Activated CD8-positive, alpha-beta memory T cell treated with anti-CD3 and anti-CD28 coated beads, Interleukin-2, amount 50 U/mL, for 4 hours (primary cell): ENCODE results near the gene PDE4D.

Experiments used
- DNase-seq: peaks from one replicate; pipeline ENCODE4 v3.0.0-alpha.2; 2020

Gene PDE4D

DNA sequence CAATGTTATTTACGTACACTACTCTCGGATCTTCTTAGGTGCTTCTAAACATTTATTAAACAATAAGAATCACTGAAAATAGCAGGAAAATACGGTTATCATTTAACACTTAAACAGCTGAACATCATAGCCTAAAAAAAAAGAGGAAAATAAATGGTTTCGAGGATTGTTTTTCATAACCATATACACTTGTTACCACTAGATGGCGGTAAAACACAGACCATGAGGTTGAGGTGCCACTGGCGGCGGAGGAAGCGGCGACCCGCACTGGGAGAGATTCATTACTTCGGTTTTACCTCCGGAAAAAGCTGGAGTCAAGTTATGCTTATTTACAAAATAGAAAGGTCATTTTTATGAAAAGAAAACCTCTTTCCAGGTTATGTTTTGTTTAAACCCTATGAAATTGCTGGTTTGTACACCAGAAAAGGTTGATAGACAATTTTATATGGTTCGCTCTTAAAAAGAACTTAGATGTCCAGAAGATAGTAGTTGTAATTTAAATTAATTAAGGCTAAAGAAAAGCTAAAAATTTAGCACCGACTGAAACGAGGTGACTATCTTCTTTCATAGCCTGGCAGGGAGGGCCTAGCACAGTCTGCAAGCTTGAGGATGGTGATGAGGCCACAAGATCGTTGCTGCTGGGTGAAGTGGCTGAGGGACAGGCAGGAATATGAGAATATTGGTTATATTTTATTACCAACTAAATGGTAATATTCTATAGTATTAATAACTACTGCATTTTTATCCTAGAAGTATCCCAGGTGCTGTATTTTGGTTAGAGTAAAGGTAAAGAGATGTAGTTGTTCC is 704.9 kb downstream of the PDE4D start:
- peak; percentile 58 for DNase-seq

DNA sequence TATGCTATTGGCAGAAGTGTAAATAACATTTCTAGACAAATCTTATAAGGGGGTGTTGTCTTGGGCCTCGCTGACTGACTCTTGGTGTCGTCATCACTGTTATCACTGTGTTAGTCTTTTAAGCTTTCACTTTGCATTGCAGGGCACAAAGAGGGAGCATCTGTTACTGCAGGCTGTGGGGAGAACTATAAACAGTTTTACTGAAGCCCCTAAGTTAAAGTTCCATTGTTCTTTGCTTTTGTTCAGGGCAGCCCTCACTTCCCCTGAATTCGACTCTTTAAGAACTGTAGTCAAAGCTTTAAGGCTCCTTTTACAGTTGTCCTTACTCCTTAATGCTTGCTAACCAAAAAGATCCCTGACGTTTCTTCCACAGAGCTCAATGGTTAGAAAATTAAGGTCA is 705.7 kb downstream of the PDE4D start:
- no peak for DNase-seq

DNA sequence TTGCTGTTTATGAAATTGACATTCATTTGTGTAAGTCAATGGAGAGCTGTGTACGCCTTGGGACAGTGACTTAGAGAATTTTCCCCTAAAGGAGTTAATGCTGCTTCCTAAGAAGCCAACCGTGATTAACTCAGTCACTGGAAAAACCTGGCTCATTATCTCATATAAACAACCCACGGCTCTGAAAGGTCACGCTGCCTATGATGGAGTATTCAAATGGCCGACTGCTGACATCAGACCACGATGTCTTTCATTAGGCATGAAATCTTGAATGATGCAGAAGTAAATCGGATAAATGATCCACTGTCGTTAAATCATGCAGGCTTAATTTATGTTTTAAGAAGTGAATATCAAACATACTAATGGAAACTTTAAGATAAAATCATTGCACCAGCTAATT is 706.9 kb downstream of the PDE4D start:
- no peak for DNase-seq

DNA sequence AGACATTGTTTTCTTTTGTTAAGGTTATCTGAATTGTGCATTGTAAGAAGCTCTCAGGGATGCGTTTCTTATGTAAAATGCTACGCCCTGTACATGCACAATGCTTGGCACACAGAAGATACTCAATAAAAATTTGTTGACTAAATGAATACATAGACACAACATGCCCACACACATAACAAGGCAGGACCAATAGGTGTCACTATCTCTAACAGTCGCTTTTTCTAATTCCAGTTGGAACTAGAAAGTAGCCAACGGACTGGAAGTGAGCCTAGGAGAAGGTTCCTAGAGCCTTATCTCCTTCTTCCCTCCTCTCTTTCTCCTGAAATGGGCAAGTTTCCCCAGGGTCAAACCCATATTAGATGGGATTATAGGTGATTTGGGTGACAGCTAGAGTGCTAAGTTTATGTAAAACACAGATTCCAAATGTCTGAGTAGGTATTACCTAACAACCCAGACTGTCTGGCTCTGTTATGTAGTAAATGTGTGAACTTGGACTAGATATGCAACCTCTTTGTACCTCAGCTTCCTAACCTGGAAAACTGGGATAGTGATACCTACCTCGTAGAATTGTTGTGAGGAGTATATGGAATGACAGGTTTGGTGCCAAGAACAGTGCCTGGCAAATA is 707.7 kb downstream of the PDE4D start:
- DNase-seq: no peak

DNA sequence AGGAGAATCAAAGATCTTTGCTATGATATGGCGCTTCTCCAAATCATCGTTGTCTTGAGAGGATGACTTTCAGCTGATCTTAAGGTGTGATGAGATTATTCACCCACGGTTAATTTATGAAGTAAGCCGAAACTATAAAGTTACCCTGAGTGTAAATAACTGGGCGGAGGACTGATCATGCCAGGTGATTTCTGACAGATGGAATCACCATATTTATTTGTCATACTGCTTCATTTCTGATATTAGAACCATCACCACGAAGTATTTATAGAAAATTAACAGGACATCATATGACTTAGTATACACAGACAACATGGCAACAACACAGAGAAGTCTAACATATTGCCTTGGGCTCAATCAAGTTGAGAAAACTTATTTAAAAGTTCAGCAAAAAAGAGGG is 708.8 kb downstream of the PDE4D start:
- no peak for DNase-seq

DNA sequence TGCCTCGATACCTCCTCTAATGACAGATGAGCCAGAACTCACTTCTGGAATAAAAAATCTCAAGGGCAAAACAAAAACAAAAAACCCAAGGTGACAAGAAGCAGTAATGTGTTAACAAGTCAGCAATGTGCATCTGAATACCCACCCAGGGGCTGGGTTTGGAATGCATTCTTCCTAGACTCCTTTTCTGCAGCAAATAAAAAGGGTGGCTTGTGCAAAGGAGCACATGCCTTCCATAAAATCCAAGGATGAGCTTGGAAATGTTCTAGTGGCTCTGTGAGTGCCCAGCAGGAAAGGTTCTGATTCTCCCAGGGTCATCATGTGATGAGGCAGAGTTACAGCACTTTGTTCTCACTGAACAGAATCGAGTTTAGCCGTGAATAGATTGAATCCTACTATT is 710.8 kb downstream of the PDE4D start:
- DNase-seq: no peak

DNA sequence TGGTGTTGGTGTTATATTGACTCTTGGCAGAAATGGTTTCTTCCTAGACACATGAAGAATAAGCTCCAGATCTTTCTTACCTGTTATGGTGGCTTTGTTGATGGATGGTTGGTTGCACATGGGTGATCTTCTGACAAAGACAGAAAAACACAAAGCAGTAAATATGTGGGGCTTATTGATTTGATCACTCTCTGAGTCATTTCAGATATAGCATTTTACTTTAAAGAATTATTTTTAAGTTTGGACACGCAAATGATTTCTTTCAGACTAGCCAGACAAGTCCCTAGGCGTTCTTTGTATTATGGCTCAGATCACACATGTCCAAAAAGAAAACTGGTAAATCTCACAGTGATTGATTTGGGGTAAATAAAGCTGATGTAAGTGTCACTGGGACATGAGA is 713.0 kb downstream of the PDE4D start:
- DNase-seq: no peak

DNA sequence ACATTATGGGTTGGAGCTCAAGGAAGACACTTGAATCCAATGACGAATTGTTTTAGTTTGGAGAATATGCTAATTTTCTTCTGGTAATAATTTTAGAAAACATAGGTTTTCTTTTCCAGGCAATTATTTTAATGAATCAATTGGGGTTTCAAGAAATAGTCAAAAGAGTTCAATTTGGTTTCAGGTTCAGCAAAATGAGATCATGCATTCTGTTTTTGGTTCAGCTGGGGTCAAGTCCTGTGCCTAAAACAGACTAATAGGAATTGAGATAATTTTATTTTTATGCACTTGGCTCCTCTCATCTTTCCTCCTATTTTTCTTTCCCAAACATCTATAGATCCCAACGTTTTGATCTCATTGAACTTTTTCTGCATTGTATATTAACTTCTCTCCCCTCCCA is 713.8 kb downstream of the PDE4D start:
- DNase-seq: no peak

DNA sequence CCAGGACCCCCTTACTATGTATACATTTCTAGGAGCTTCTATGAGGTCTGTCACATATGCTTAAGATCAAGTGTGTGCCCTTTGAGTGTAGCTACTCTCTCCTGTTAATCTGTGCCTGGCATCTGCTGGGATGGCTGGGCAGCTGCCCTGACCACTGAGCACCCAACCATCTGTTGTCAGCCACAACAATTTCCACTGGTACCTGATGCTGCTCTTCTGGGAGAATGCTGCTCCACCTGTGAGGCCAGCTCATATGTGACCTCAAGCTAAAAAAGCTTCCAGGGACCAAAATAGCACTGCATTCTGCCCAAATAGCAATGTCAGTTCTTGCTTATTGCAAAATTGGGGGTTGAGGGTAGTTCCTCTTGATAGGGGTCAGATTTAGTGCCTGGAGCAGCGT is 715.0 kb downstream of the PDE4D start:
- no peak for DNase-seq

DNA sequence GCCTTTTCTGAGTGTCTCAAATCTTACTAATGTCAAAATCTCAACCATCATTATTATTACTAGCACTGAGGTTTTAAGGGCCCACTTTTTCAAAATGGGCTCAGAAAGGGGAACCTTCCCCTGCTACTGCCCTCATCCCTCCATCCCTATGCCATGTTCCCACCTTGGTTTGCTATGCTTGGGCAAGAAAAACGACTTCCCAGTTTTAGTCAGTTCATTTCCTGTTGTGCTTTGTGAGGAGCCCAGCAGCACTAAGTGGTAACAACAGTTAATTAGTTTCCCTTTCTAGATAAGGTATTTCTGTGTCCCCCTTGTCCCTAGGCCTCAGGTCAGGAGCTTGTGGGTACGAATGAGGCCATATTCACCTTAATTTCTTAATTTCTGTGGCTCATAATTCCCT is 715.5 kb downstream of the PDE4D start:
- no peak for DNase-seq

DNA sequence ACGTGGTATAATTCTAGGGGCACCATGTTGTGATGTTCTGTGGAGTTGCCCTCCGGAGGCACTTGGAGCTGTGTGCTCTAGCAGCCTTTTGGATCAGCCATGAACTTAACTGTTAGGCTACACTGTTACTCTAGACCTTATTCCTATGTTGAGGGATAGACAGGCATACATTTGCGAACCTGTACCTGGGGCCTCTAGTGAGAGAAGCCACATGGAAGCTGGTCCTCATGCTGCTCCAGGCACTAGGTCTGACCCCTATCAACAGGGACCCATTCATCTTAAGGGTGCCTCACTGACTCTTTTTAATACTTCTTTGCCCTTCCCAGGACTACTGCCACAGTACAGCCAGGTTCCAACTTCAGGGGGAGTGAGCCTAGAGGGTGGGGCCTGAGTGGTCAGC is 715.9 kb downstream of the PDE4D start:
- no peak for DNase-seq

DNA sequence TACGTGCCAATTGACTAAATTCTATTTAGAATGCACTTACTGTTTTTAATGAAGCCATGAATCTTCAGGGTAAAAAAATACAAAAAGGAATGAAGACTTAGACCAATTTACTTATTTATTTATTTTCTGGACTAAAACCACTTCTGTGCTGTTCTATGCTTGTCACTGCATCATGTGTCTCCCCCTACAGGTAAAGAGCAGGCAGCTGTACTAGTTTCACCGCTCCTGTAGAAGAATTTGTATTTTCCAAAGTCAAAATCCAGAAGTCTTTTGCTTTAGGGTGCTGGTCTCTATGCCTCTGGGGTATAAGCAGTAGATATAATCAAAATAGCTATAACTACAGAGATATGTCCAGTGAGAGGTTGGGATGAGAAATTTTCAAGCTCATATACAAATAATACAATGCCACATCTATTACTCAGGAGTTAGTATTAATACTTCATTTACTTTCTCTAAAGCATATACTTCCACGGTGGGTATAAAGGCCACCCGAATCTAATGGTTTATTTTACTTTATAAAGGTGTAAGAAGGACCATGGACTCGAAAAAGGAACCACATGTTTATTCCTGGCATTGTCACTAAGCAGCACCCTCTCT is 719.2 kb downstream of the PDE4D start:
- DNase-seq: peak; percentile 21

DNA sequence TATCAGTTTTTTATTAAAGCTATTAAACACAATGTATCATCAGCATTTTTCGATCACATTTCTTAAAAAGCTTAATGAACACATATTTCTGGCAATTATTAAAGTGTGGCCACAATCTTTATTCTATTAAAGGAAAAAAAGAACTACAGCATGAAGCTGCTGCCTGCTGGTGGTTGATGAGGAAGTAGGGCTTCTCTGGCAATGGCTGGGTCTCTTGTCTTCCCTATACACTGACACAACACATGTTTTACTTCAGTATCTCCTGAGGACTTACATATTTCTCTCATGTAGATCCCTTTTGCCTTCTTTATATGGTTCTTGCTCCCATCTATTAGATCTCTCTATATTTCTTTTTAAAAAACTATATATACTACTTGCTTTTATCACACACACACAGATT is 719.9 kb downstream of the PDE4D start:
- DNase-seq: no peak

DNA sequence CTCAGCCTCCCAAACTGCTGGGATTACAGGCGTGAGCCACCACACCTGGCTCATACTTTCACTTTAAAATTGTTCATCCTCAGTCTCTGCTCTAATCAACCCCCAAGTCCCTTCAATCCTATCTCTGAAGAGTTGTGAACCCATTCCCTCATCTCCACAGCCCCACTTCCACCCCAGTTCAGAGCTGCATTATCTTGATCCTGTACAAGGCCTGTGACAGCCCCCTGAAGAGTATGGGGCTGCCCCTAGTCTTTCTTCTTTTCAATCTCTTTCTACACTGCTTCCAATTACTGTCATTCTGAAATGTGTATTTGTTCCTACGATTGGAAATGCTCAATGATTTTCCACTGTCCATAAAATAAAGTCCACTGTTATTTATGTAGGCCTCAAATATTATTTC is 722.4 kb downstream of the PDE4D start:
- DNase-seq: no peak

DNA sequence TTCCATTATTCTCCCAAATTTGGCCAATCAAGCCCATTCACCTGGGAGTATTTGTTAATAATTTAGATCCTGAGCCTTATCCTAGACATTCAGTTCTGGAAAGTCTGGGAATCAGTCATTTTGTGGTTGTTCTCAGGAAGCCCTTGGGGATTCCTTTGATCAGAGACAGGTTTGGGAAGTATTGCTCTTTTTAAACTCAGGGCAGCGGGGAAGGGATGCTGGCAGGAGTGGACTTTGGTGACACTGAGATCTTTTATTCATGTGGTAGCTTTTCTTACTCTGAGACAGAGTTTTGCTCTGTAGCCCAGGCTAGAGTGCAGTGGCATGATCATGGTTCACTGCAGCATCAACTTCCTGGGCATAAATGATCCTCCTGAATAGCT is 723.8 kb downstream of the PDE4D start:
- DNase-seq: no peak

DNA sequence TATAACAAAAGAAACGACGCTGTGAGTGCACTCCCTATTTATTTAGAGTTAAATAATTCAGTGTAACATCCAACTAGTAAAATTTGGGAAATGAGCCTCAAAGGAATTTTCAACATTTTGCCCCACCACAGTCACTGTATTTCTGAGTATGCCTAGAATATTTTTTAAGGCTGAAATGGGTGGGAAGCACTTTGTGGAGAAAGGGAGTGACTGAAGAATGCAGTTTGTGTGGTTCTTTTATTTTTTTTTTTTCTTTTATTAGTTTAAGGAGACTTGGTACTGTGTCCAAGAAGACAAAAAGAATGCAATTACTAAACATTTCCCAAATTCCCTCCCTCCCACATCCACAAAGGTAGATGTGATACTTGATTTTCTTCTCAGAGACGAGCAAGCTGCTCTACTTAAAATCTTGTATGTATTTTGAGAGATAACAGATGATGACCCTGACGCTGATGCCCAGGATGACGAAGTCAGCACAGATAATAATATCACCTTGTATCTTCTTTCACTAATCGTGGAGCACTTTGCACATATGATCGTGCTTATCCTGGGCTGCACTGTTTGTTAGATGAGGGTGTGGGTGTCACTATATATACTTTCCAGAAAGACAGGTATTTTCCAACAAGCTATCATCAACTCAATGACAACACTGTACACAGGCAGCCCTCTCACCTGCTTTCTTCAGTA is 724.3 kb downstream of the PDE4D start:
- DNase-seq: no peak

DNA sequence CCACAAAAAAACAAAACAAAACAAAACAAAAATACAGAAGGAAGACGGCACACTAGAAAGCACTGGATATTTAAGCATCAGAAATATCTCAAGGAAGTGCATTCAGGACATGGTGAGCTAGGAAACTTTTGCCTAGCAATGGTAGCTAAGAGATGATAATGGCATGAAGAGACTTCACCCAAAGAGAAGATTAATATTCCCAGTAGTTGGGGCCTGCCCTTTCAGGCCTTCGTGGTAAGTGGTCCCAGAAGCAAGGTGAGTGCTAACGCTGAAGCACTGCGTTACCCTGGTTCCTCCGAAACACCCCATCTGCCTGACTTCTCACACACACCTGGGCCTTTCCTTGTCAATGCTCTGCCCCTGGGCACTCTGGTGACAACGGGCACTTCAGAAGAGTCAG is 725.5 kb downstream of the PDE4D start:
- DNase-seq: no peak

DNA sequence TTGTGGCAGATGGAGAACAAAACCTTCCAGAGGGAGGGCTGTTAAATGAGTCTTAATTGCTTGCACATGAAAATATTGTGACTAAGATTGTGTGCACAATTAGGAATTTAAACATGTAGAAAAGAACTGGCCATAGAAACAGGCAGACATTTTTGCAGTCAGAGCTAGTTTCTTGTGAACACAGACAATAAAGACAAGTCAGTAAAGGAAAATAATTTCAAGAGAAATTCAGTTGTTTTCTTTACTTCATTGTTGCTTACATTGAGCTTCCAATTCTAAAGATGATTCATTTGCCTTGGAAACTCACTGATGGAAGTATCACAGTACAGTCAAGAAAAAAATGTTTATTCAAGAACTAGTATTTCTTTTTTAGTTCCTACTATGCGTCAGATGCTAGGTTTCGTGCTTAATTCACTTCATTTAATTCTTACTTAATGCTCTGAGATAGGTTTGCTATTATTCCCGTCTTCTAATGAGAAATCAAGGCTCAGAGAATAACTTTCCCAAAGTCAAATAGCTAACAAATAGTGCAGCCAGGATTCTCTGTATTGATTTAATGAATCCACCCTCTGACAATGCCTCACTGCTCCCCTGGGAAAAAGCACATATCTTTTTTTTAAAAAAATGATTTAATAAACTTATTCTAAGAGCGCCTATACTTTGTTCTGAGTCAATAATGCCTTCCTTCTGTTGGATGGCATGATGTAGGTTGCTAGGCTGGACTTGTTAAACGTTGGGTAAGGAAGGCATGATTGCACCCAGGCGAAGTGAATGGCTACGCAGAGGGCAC is 729.3 kb downstream of the PDE4D start:
- no peak for DNase-seq

DNA sequence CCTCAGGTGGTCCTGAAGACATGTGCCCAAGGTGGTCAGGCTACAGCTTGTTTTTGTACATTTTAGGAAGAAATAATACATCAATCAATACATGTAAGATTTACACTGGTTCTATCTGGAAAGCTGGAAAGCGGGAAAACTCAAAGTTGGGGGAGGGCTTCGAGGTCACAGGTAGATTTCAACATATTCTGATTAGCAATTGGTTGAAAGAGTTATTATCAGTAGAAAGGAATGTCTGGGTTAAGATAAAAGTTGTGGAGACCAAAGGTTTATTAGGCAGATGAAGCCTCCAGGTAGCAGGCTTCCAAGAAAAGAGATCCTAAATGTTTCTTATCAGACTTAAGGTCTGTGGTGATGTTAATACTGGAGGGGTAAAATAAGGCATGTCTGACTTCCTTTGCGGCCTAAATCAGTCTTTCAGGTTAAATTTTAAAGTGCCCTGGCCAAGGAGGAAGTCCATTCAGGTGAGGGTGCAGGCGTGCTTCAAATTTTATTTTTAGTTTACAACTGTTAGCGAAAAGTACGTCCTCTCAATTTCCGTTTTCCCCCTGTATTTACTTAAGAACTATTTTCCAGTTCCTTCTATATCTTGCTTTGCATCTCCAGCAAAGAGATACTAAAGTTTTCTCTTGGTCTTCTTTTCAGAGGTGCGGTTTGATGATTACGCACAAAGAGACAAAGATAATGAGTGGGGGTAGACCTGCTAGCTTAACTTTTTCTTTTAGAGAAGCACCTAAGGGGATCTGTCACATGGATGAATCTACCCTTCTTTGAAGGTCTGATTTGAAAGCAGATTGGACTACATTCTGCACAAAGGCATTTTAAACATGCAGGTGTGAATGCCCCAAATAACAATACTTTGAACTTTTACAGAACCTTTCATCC is 732.1 kb downstream of the PDE4D start:
- DNase-seq: no peak

DNA sequence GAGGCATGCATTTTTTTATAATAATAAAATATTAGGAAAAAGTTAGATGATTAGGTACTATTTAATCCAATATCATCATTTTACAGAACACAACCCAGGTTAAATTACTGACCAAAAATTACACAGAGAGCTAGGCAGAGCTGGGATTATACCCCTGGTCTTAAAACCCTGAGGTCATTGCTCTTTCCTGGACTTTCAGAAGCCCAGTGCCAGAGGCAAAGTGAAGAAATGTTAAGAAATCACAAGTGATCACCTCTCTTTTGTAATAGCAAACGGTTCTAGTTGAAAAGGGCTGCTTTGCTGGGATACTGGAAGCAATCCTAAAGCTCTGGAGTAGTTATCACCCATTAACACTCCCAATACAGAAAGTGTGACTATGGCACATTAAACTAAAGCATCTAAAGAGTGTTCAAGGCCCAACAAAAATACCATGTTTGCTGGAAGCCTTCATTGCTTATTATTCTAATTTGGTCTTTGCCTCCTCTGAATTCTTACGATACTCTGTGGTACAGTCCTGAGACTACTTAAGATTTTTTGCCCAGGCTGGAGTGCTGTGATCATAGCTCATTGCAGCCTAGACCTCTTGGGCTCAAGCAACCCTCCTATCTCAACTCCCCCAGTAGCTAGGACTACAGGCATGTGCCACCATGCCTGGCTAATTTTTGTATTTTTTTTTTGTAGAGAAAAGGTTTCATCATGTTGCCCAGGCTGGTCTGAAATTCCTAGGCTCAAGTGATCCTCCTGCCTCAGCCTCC is 734.7 kb downstream of the PDE4D start:
- DNase-seq: no peak

DNA sequence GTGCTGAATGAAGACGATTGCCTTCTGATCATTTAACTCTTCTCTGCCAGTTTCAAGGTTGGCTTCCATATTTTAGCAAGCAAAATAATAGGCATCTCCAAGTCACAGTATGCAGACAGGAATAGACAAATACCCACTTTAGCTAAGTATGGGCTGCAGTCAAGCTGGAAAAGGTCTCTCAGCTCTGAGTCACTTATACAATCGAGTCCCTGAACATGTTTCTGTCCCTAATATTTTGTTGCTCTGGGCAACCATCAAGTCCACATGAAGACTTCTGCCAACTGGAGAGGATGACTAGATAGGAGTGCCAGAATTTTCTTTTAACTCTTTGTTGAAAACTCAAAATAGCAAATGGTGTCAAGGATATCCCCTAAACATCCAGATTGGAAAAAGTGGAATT is 735.4 kb downstream of the PDE4D start:
- no peak for DNase-seq
